ENCODE measurements around the gene C1RL.

GRCh38 chr12:7058163-7058845, 50.7 kb downstream of the C1RL start:
- no peak for TF ChIP-seq CTCF (conservative IDR thresholded peaks at IDR 0.05; ENCODE audit: low read length)
- TF ChIP-seq EZH2phosphoT487 (IDR thresholded peaks at IDR 0.05; ENCODE audit: borderline replicate concordance, low read depth, low read length): no peak
